Cardiac muscle cell (in vitro differentiated cells and primary cell): ENCODE results near the gene KIF3B. TPM values are rescaled to one million over a fixed set of nuclear protein-coding genes. Genes with fewer than 3 reads are reported as not detected.
"Not testable (repeated sequence)": the region's sequence is repeated elsewhere in the genome, so short reads cannot be mapped to it uniquely, and the experiment has no call there.

Experiments used
- DNase-seq, 2 donors: peaks; one replicate each; pipeline versions ENCODE4 v3.0.0 to v3.0.0-alpha.2; 2010 to 2017; ENCODE audit warnings: low read depth in 1 of 2, low spot score in 1 of 2
- H3K27ac ChIP-seq: fragments of 200-600 bp; sonication (generic); 2 replicates; pipeline ENCODE4 v1.5.1; 2016
- H3K27me3 ChIP-seq: fragments of 200-600 bp; sonication (generic); 2 replicates; pipeline ENCODE4 v1.6.0; 2016; ENCODE audit warnings: control low read depth
- H3K36me3 ChIP-seq: fragments of 200-600 bp; sonication (generic); 2 replicates; pipeline ENCODE4 v1.5.1; 2016; ENCODE audit warnings: control low read depth
- H3K4me1 ChIP-seq: fragments of 200-600 bp; sonication (generic); 2 replicates; pipeline ENCODE4 v1.8.1; 2017; ENCODE audit warnings: low read depth, mild to moderate bottlenecking, mixed run types
- H3K4me3 ChIP-seq: fragments of 200-600 bp; sonication (generic); 2 replicates; pipeline ENCODE4 v1.5.1; 2016; ENCODE audit warnings: mild to moderate bottlenecking
- H3K9me3 ChIP-seq: fragments of 200-600 bp; sonication (generic); 2 replicates; pipeline ENCODE4 v1.5.1; 2017; ENCODE audit warnings: low read depth, mild to moderate bottlenecking, control low read depth
- polyA plus RNA-seq: library from polyadenylated mRNA; unstranded; fragments of >200 nt; fragmentation: Nextera tagmentation; extraction: Ambion mirVana; gene quantifications from 2 replicates; pipeline ENCODE4 v1.2.1, GENCODE V29; 2016
- total RNA-seq: library from RNA; depleted of rRNA; stranded (reverse); fragments of >200 nt; gene quantifications from 2 replicates; pipeline ENCODE4 v1.2.3, GENCODE V29; 2016
- TF ChIP-seq, protein P1 (sequence below): IDR thresholded peaks from 2 replicates; pipeline ENCODE4 v1.5.1; 2012; ENCODE audit warnings: low read depth, mild to moderate bottlenecking, low read length

Gene KIF3B
- total and polyA plus RNA-seq, 2 experiments from 2014 or later = 6.2 to 13.2 TPM

GRCh38 chr20:32251470-32251869 is 26.0 kb upstream of the KIF3B start:
- TF ChIP-seq, protein P1, sequence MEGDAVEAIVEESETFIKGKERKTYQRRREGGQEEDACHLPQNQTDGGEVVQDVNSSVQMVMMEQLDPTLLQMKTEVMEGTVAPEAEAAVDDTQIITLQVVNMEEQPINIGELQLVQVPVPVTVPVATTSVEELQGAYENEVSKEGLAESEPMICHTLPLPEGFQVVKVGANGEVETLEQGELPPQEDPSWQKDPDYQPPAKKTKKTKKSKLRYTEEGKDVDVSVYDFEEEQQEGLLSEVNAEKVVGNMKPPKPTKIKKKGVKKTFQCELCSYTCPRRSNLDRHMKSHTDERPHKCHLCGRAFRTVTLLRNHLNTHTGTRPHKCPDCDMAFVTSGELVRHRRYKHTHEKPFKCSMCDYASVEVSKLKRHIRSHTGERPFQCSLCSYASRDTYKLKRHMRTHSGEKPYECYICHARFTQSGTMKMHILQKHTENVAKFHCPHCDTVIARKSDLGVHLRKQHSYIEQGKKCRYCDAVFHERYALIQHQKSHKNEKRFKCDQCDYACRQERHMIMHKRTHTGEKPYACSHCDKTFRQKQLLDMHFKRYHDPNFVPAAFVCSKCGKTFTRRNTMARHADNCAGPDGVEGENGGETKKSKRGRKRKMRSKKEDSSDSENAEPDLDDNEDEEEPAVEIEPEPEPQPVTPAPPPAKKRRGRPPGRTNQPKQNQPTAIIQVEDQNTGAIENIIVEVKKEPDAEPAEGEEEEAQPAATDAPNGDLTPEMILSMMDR = no peak
- H3K27ac ChIP-seq = no peak overlapping the region
- H3K9me3 ChIP-seq = no peaks in the 10 kb centered on the region
- H3K36me3 ChIP-seq = no peaks in the 10 kb centered on the region
- H3K4me1 ChIP-seq = no peaks in the 10 kb centered on the region
- no peaks in the 10 kb centered on the region for H3K27me3 ChIP-seq
- DNase-seq = no peak
- no peak overlapping the region for H3K4me3 ChIP-seq

GRCh38 chr20:32252189-32252588 is 25.3 kb upstream of the KIF3B start:
- TF ChIP-seq, protein P1 = no peak
- no peaks in the 10 kb centered on the region for H3K9me3 ChIP-seq
- no peaks in the 10 kb centered on the region for H3K27me3 ChIP-seq

GRCh38 chr20:32260973-32261372 is 16.5 kb upstream of the KIF3B start:
- not testable (repeated sequence) for H3K27me3 ChIP-seq, H3K4me3 ChIP-seq, H3K9me3 ChIP-seq, H3K4me1 ChIP-seq, H3K36me3 ChIP-seq, H3K27ac ChIP-seq, DNase-seq

More at GRCh38 chr20:32252189-32252588, 25.3 kb upstream of the KIF3B start:
- Histone ChIP-seq H3K36me3 (no peaks in the 10 kb centered on the region), H3K4me1 (no peaks in the 10 kb centered on the region), H3K4me3 (no peak overlapping the region), H3K27ac (no peak overlapping the region)
- no peak for DNase-seq

GRCh38 chr20:32261644-32262043 is 15.8 kb upstream of the KIF3B start:
- H3K4me1 ChIP-seq = no peaks in the 10 kb centered on the region
- TF ChIP-seq, protein P1 = no peak
- H3K27ac ChIP-seq = no peak overlapping the region
- H3K27me3 ChIP-seq = no peaks in the 10 kb centered on the region
- no peak for DNase-seq
- no peak overlapping the region for H3K4me3 ChIP-seq
- H3K36me3 ChIP-seq = no peaks in the 10 kb centered on the region
- no peaks in the 10 kb centered on the region for H3K9me3 ChIP-seq

- H3K36me3 ChIP-seq = no peaks in the 10 kb centered on the region
- H3K4me3 ChIP-seq = no peak overlapping the region
- H3K4me1 ChIP-seq = no peaks in the 10 kb centered on the region
- no peak for DNase-seq
- TF ChIP-seq, protein P1 = no peak
- no peak overlapping the region for H3K27ac ChIP-seq
- no peaks in the 10 kb centered on the region for H3K9me3 ChIP-seq
- H3K27me3 ChIP-seq = no peaks in the 10 kb centered on the region
These were observed 14.0 kb upstream of the KIF3B start for GRCh38 chr20:32263398-32263954.

DNA sequence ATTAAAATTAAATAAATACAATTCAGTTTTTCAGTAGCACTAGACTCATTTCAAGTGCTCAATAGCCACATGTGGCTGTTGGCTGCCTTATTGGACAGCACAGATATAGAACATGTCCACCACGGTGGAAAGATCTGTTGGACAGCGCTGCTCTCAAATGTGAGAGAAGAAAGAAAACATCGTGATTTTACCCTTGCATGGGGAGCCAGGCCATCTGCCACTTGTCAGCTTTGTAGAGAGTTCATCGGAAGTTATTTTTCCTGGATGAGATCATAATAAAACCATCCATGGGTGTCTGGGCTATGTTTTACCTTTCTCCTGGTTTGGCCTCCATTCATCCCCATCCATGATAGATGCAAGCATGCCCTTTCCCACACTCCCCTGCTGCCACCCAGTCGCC is 5.8 kb upstream of the KIF3B start:
- no peak overlapping the region for H3K4me3 ChIP-seq
- H3K9me3 ChIP-seq = no peaks in the 10 kb centered on the region
- H3K27me3 ChIP-seq = peaks cover 6% of the 10 kb centered on the region
- no peak overlapping the region for H3K27ac ChIP-seq
- DNase-seq = no peak
- TF ChIP-seq, protein P1 = no peak
- H3K4me1 ChIP-seq = no peaks in the 10 kb centered on the region
- H3K36me3 ChIP-seq = no peaks in the 10 kb centered on the region
